ENCODE data around the gene MMAA. TPM values are rescaled to one million over a fixed set of nuclear protein-coding genes. Genes with fewer than 3 reads are reported as not detected.

The MMAA gene
- total and polyA plus RNA-seq, 4 donors: 4.8 to 18.9 (median 15.3) TPM

GRCh38 chr4:145626623-145626982, 7.4 kb downstream of the MMAA start:
- DNase-seq (ENCODE audit: low spot score): no peak
- TF ChIP-seq RAD21 (IDR thresholded peaks at IDR 0.05) (no peak), YY1 (IDR thresholded peaks at IDR 0.05) (no peak), REST (IDR thresholded peaks at IDR 0.05) (no peak), ATF3 (IDR thresholded peaks at IDR 0.05) (no peak), FOXA2 (IDR thresholded peaks at IDR 0.05) (no peak)
- peaks cover 0 to 5% (median 0%) of the 10 kb centered on the region in 4 donors for H3K4me1 ChIP-seq (ENCODE audit: control insufficient read depth in 4 of 4, insufficient read depth in 4 of 4, low read length in 3 of 4)
- H3K9me3 ChIP-seq (ENCODE audit: control insufficient read depth in 4 of 4, low read length in 3 of 4): no peaks in the 10 kb centered on the region
- H3K36me3 ChIP-seq (ENCODE audit: control insufficient read depth in 4 of 4, insufficient read depth in 3 of 4, low read depth in 1 of 4, low read length in 3 of 4): peaks cover 0 to 2% (median 0%) of the 10 kb centered on the region in 4 donors
- no peak overlapping the region for H3K9ac ChIP-seq (ENCODE audit: low read depth in 1 of 2, low read length in 2 of 2)
- no peak overlapping the region for H3K4me3 ChIP-seq (ENCODE audit: low read depth in 1 of 3, low read length in 3 of 3)
- H3K27ac ChIP-seq (ENCODE audit: low read depth in 1 of 2, low read length in 2 of 2): no peak overlapping the region
- no peaks in the 10 kb centered on the region for H3K27me3 ChIP-seq (ENCODE audit: control insufficient read depth in 4 of 4, insufficient read depth in 4 of 4, low read length in 3 of 4)
- 84% methylated on average over 2 of the region's 2 CpGs for WGBS

GRCh38 chr4:145635117-145635516, 15.9 kb downstream of the MMAA start:
- Histone ChIP-seq H3K9me3 (ENCODE audit: control insufficient read depth in 4 of 4, low read length in 3 of 4) (no peaks in the 10 kb centered on the region), H3K27me3 (ENCODE audit: control insufficient read depth in 4 of 4, insufficient read depth in 4 of 4, low read length in 3 of 4) (no peaks in the 10 kb centered on the region), H3K9ac (ENCODE audit: low read depth in 1 of 2, low read length in 2 of 2) (no peak overlapping the region), H3K4me1 (ENCODE audit: control insufficient read depth in 4 of 4, insufficient read depth in 4 of 4, low read length in 3 of 4) (no peaks in the 10 kb centered on the region), H3K36me3 (ENCODE audit: control insufficient read depth in 4 of 4, insufficient read depth in 3 of 4, low read depth in 1 of 4, low read length in 3 of 4) (peaks cover under 1 to 9% (median 3%) of the 10 kb centered on the region in 4 donors), H3K27ac (ENCODE audit: low read depth in 1 of 2, low read length in 2 of 2) (no peak overlapping the region), H3K4me3 (ENCODE audit: low read depth in 1 of 3, low read length in 3 of 3) (no peak overlapping the region)
- DNase-seq (ENCODE audit: low spot score): no peak
- TF ChIP-seq GABPA (IDR thresholded peaks at IDR 0.05 in 1 of 2, conservative IDR thresholded peaks at IDR 0.05 in 1 of 2) (no peak), NR2F2 (IDR thresholded peaks at IDR 0.05) (no peak), REST (IDR thresholded peaks at IDR 0.05) (no peak), HNF4G (IDR thresholded peaks at IDR 0.05) (no peak), HNF4A (conservative IDR thresholded peaks at IDR 0.05) (no peak)
- 98% methylated on average over 1 of the region's 1 CpG for WGBS

GRCh38 chr4:145635630-145636029, 16.4 kb downstream of the MMAA start:
- Histone ChIP-seq H3K9ac (ENCODE audit: low read depth in 1 of 2, low read length in 2 of 2) (no peak overlapping the region), H3K9me3 (ENCODE audit: control insufficient read depth in 4 of 4, low read length in 3 of 4) (no peaks in the 10 kb centered on the region), H3K4me1 (ENCODE audit: control insufficient read depth in 4 of 4, insufficient read depth in 4 of 4, low read length in 3 of 4) (no peaks in the 10 kb centered on the region), H3K27ac (ENCODE audit: low read depth in 1 of 2, low read length in 2 of 2) (no peak overlapping the region), H3K36me3 (ENCODE audit: control insufficient read depth in 4 of 4, insufficient read depth in 3 of 4, low read depth in 1 of 4, low read length in 3 of 4) (peaks cover 3 to 15% (median 5%) of the 10 kb centered on the region in 4 donors), H3K4me3 (ENCODE audit: low read depth in 1 of 3, low read length in 3 of 3) (no peak overlapping the region), H3K27me3 (ENCODE audit: control insufficient read depth in 4 of 4, insufficient read depth in 4 of 4, low read length in 3 of 4) (no peaks in the 10 kb centered on the region)
- DNase-seq (ENCODE audit: low spot score): no peak
- TF ChIP-seq, protein P1, sequence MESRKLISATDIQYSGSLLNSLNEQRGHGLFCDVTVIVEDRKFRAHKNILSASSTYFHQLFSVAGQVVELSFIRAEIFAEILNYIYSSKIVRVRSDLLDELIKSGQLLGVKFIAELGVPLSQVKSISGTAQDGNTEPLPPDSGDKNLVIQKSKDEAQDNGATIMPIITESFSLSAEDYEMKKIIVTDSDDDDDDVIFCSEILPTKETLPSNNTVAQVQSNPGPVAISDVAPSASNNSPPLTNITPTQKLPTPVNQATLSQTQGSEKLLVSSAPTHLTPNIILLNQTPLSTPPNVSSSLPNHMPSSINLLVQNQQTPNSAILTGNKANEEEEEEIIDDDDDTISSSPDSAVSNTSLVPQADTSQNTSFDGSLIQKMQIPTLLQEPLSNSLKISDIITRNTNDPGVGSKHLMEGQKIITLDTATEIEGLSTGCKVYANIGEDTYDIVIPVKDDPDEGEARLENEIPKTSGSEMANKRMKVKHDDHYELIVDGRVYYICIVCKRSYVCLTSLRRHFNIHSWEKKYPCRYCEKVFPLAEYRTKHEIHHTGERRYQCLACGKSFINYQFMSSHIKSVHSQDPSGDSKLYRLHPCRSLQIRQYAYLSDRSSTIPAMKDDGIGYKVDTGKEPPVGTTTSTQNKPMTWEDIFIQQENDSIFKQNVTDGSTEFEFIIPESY (IDR thresholded peaks at IDR 0.05): no peak
- TF ChIP-seq JUND (IDR thresholded peaks at IDR 0.05): no peak
- TF ChIP-seq GABPA (IDR thresholded peaks at IDR 0.05 in 1 of 2, conservative IDR thresholded peaks at IDR 0.05 in 1 of 2): no peak
- no peak for TF ChIP-seq EGR1 (IDR thresholded peaks at IDR 0.05; ENCODE audit: low read depth in 2 of 2)
- TF ChIP-seq, protein P2, sequence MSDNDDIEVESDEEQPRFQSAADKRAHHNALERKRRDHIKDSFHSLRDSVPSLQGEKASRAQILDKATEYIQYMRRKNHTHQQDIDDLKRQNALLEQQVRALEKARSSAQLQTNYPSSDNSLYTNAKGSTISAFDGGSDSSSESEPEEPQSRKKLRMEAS (IDR thresholded peaks at IDR 0.05): no peak
- no peak for TF ChIP-seq FOXA2 (IDR thresholded peaks at IDR 0.05)
- no peak for TF ChIP-seq RXRA (IDR thresholded peaks at IDR 0.05)
- no peak for TF ChIP-seq SP1 (IDR thresholded peaks at IDR 0.05)
- no peak for TF ChIP-seq FOXA1 (IDR thresholded peaks at IDR 0.05)
- no peak for TF ChIP-seq HNF4G (IDR thresholded peaks at IDR 0.05)

Data from liver (tissue), 9 donors.